Globus pallidus (tissue), 1 donor: ENCODE measurements around the gene EPHA7.

Source experiments
- DNase-seq: peaks from one replicate; pipeline ENCODE4 v3.0.0-alpha.2; 2015; ENCODE audit warnings: low spot score

The EPHA7 gene

GRCh38 chr6:93325761-93326160 lies 93.6 kb downstream of the EPHA7 start:
- DNase-seq, result no peak

GRCh38 chr6:93323630-93324029 lies 95.7 kb downstream of the EPHA7 start:
- no peak for DNase-seq

- DNase-seq, result no peak
Observed at GRCh38 chr6:93322651-93323050, 96.7 kb downstream of the EPHA7 start.

- DNase-seq, result no peak
Observed at GRCh38 chr6:93319304-93319703, 100.1 kb downstream of the EPHA7 start.

- DNase-seq, result no peak
Observed at GRCh38 chr6:93318121-93318520, 101.2 kb downstream of the EPHA7 start.

- no peak for DNase-seq
Observed at GRCh38 chr6:93317592-93317991, 101.8 kb downstream of the EPHA7 start.

- no peak for DNase-seq
Observed at GRCh38 chr6:93307505-93308409, 111.6 kb downstream of the EPHA7 start.

GRCh38 chr6:93305088-93305487 lies 114.3 kb downstream of the EPHA7 start:
- no peak for DNase-seq

GRCh38 chr6:93304505-93304904 lies 114.9 kb downstream of the EPHA7 start:
- DNase-seq, result no peak

GRCh38 chr6:93300661-93301060 lies 118.7 kb downstream of the EPHA7 start:
- DNase-seq, result no peak

GRCh38 chr6:93299622-93300021 lies 119.7 kb downstream of the EPHA7 start:
- DNase-seq, result no peak

- DNase-seq, result no peak
Observed at GRCh38 chr6:93295631-93296030, 123.7 kb downstream of the EPHA7 start.

- no peak for DNase-seq
Observed at GRCh38 chr6:93294879-93295278, 124.5 kb downstream of the EPHA7 start.

- DNase-seq, result no peak
Observed at GRCh38 chr6:93293872-93294271, 125.5 kb downstream of the EPHA7 start.

- DNase-seq, result no peak
Observed at GRCh38 chr6:93293460-93293859, 125.9 kb downstream of the EPHA7 start.

- no peak for DNase-seq
Observed at GRCh38 chr6:93282521-93283031, 136.8 kb downstream of the EPHA7 start.

- no peak for DNase-seq
Observed at GRCh38 chr6:93278241-93278640, 141.1 kb downstream of the EPHA7 start.

- no peak for DNase-seq
Observed at GRCh38 chr6:93272896-93273295, 146.5 kb downstream of the EPHA7 start.

- DNase-seq, result peak; percentile 10
Observed at GRCh38 chr6:93272211-93272610, 147.1 kb downstream of the EPHA7 start.

- no peak for DNase-seq
Observed at GRCh38 chr6:93266116-93266817, 153.1 kb downstream of the EPHA7 start.

GRCh38 chr6:93260881-93261280 lies 158.5 kb downstream of the EPHA7 start:
- no peak for DNase-seq

GRCh38 chr6:93259332-93259731 lies 160.0 kb downstream of the EPHA7 start:
- no peak for DNase-seq

GRCh38 chr6:93252930-93253329 lies 166.4 kb downstream of the EPHA7 start:
- no peak for DNase-seq
